ENCODE measurements around the gene TNFRSF19.
"Not testable (repeated sequence)": the region's sequence is repeated elsewhere in the genome, so short reads cannot be mapped to it uniquely, and the experiment has no call there.

The TNFRSF19 gene

GRCh38 chr13:23584275-23584674 is 14.1 kb downstream of the TNFRSF19 start:
- no peak for TF ChIP-seq CTCF (IDR thresholded peaks at IDR 0.05; ENCODE audit: low read length, missing control alignments)
- DNase-seq (ENCODE audit: low read depth) = no peak
- no peak overlapping the region for H3K4me3 ChIP-seq (replicated peaks; ENCODE audit: low read depth, low read length)

GRCh38 chr13:23586336-23586735 is 16.1 kb downstream of the TNFRSF19 start:
- DNase-seq (ENCODE audit: low read depth) = no peak
- no peak overlapping the region for H3K4me3 ChIP-seq (replicated peaks; ENCODE audit: low read depth, low read length)
- no peak for TF ChIP-seq CTCF (IDR thresholded peaks at IDR 0.05; ENCODE audit: low read length, missing control alignments)

- DNase-seq (ENCODE audit: low read depth) = no peak
- H3K4me3 ChIP-seq (replicated peaks; ENCODE audit: low read depth, low read length) = no peak overlapping the region
- no peak for TF ChIP-seq CTCF (IDR thresholded peaks at IDR 0.05; ENCODE audit: low read length, missing control alignments)
Measured at GRCh38 chr13:23588666-23589065, 18.5 kb downstream of the TNFRSF19 start.

GRCh38 chr13:23592596-23592995 is 22.4 kb downstream of the TNFRSF19 start:
- TF ChIP-seq CTCF (IDR thresholded peaks at IDR 0.05; ENCODE audit: low read length, missing control alignments) = no peak
- no peak overlapping the region for H3K4me3 ChIP-seq (replicated peaks; ENCODE audit: low read depth, low read length)
- DNase-seq (ENCODE audit: low read depth) = no peak

- H3K4me3 ChIP-seq (replicated peaks; ENCODE audit: low read depth, low read length) = no peak overlapping the region
- no peak for DNase-seq (ENCODE audit: low read depth)
- TF ChIP-seq CTCF (IDR thresholded peaks at IDR 0.05; ENCODE audit: low read length, missing control alignments) = no peak
Measured at GRCh38 chr13:23593148-23593547, 22.9 kb downstream of the TNFRSF19 start.

- not testable (repeated sequence) for DNase-seq (ENCODE audit: low read depth); H3K4me3 ChIP-seq (replicated peaks; ENCODE audit: low read depth, low read length)
Measured at GRCh38 chr13:23594290-23594689, 24.1 kb downstream of the TNFRSF19 start.

- H3K4me3 ChIP-seq (replicated peaks; ENCODE audit: low read depth, low read length) = no peak overlapping the region
- no peak for TF ChIP-seq CTCF (IDR thresholded peaks at IDR 0.05; ENCODE audit: low read length, missing control alignments)
- no peak for DNase-seq (ENCODE audit: low read depth)
Measured at GRCh38 chr13:23598369-23598768, 28.2 kb downstream of the TNFRSF19 start.

Measured in fibroblast of pulmonary artery (primary cell).